CD4-positive, CD25-positive, alpha-beta regulatory T cell (primary cell): ENCODE data around the gene TMCC1. TPM values are rescaled to one million over a fixed set of nuclear protein-coding genes. Genes with fewer than 3 reads are reported as not detected.

Experiments used
- ATAC-seq, 2 donors: fragments of 150-1000 bp; cut with Tn5 transposase; one replicate each; pipeline ENCODE4 v1.10.0; 2021; ENCODE audit warnings: low read depth in 2 of 2, moderate number of reproducible peaks in 2 of 2, moderate library complexity in 1 of 2
- DNase-seq, 3 donors: peaks; one replicate each; pipeline versions ENCODE4 v3.0.0 to v3.0.0-alpha.2; 2012 to 2022; ENCODE audit warnings: mixed read lengths in 1 of 3
- H3K27ac ChIP-seq: one replicate; pipeline ENCODE4 v1.7.0; 2013; ENCODE audit warnings: mild to moderate bottlenecking, low read length; ENCODE audit not compliant: insufficient read depth, poor library complexity, severe bottlenecking
- H3K27me3 ChIP-seq: one replicate; pipeline ENCODE4 v1.7.0; 2013; ENCODE audit warnings: low read length; ENCODE audit not compliant: control insufficient read depth, insufficient read depth
- H3K36me3 ChIP-seq: one replicate; pipeline ENCODE4 v1.7.0; 2013; ENCODE audit warnings: mild to moderate bottlenecking, low read length, moderate library complexity; ENCODE audit not compliant: control insufficient read depth, insufficient read depth
- H3K4me1 ChIP-seq: 2 replicates; pipeline ENCODE4 v1.7.0; 2013; ENCODE audit warnings: mild to moderate bottlenecking, low read length; ENCODE audit not compliant: insufficient read depth, control insufficient read depth, poor library complexity, severe bottlenecking
- H3K4me3 ChIP-seq: one replicate; pipeline ENCODE4 v1.7.0; 2013; ENCODE audit warnings: low read depth, mild to moderate bottlenecking, low read length, moderate library complexity
- H3K9me3 ChIP-seq, 2 experiments: 1 replicate in 1 of 2; 2 replicates in 1 of 2; pipeline ENCODE4 v1.7.0; 2013; ENCODE audit warnings: low read length in 2 of 2, mild to moderate bottlenecking in 1 of 2, moderate library complexity in 1 of 2; ENCODE audit not compliant: control insufficient read depth in 2 of 2
- H3K27ac Mint-ChIP-seq, 3 donors: one replicate each; pipeline ENCODE4 v1.8.0; 2020 to 2022; ENCODE audit warnings: mild to moderate bottlenecking in 3 of 3, mixed read lengths in 3 of 3, moderate library complexity in 2 of 3
- H3K27me3 Mint-ChIP-seq: one replicate; pipeline ENCODE4 v1.8.0; 2022; ENCODE audit warnings: mild to moderate bottlenecking, mixed read lengths
- H3K36me3 Mint-ChIP-seq: one replicate; pipeline ENCODE4 v1.8.0; 2020; ENCODE audit warnings: mixed read lengths
- H3K4me1 Mint-ChIP-seq, 4 donors: one replicate each; pipeline ENCODE4 v1.8.0; 2020 to 2022; ENCODE audit warnings: mixed read lengths in 4 of 4, mild to moderate bottlenecking in 1 of 4
- H3K4me3 Mint-ChIP-seq, 4 donors: one replicate each; pipeline ENCODE4 v1.8.0; 2020 to 2022; ENCODE audit warnings: mild to moderate bottlenecking in 4 of 4, mixed read lengths in 4 of 4, moderate library complexity in 3 of 4
- H3K9me3 Mint-ChIP-seq, 7 donors: one replicate each; pipeline ENCODE4 v1.8.0; 2020 to 2022; ENCODE audit warnings: mixed read lengths in 7 of 7, mild to moderate bottlenecking in 3 of 7, moderate library complexity in 2 of 7
- polyA plus RNA-seq, 4 donors: library from polyadenylated mRNA; unstranded; fragments of 300-500 nt; fragmentation: Illumina TruSeq; gene quantifications; one replicate each; pipeline ENCODE4 v1.2.3, GENCODE V29; 2021
- total RNA-seq: library from RNA; stranded (reverse); gene quantifications from one replicate; pipeline ENCODE4 v1.2.3, GENCODE V29; 2022

Gene TMCC1
- total and polyA plus RNA-seq, 5 donors from 2014 or later, result 5.2 to 29.2 (median 6.2) TPM

GRCh38 chr3:129632977-129633376, 260.5 kb downstream of the TMCC1 start:
- Mint-ChIP-seq H3K27ac (no peak overlapping the region), H3K36me3 (no peaks in the 10 kb centered on the region), H3K4me3 (no peak overlapping the region), H3K27me3 (peaks cover 3% of the 10 kb centered on the region), H3K4me1 (peaks cover 0 to 4% (median 3%) of the 10 kb centered on the region in 4 donors), H3K9me3 (peaks cover 0 to 3% (median 0%) of the 10 kb centered on the region in 7 donors)
- H3K4me3 ChIP-seq, result no peak overlapping the region
- H3K36me3 ChIP-seq, result no peaks in the 10 kb centered on the region
- H3K27me3 ChIP-seq, result peaks cover 4% of the 10 kb centered on the region
- H3K4me1 ChIP-seq, result peaks cover 2% of the 10 kb centered on the region
- H3K9me3 ChIP-seq, result no peaks in the 10 kb centered on the region
- DNase-seq, result no peak
- no peak for ATAC-seq
- H3K27ac ChIP-seq, result no peak overlapping the region

- DNase-seq (no peak), ATAC-seq (no peak)
- H3K27ac Mint-ChIP-seq, result no peak overlapping the region
Observed at GRCh38 chr3:129632556-129632955, 261.0 kb downstream of the TMCC1 start.

GRCh38 chr3:129632056-129632455, 261.5 kb downstream of the TMCC1 start:
- Mint-ChIP-seq H3K36me3 (no peaks in the 10 kb centered on the region), H3K9me3 (peaks cover 0 to 3% (median 0%) of the 10 kb centered on the region in 7 donors), H3K4me1 (peaks cover 0 to 12% (median 6%) of the 10 kb centered on the region in 4 donors), H3K27me3 (peaks cover 4% of the 10 kb centered on the region), H3K27ac (no peak overlapping the region), H3K4me3 (no peak overlapping the region)
- DNase-seq (no peak), ATAC-seq (no peak)
- Histone ChIP-seq H3K27ac (no peak overlapping the region), H3K27me3 (peaks cover 4% of the 10 kb centered on the region), H3K4me1 (peaks cover 11% of the 10 kb centered on the region), H3K9me3 (no peaks in the 10 kb centered on the region), H3K4me3 (no peak overlapping the region), H3K36me3 (no peaks in the 10 kb centered on the region)

More at GRCh38 chr3:129632556-129632955, 261.0 kb downstream of the TMCC1 start:
- Mint-ChIP-seq H3K27me3 (peaks cover 4% of the 10 kb centered on the region), H3K4me1 (peaks cover 0 to 8% (median 5%) of the 10 kb centered on the region in 4 donors), H3K36me3 (no peaks in the 10 kb centered on the region), H3K9me3 (peaks cover 0 to 3% (median 0%) of the 10 kb centered on the region in 7 donors), H3K4me3 (no peak overlapping the region)
- Histone ChIP-seq H3K4me3 (no peak overlapping the region), H3K27me3 (peaks cover 4% of the 10 kb centered on the region), H3K4me1 (peaks cover 7% of the 10 kb centered on the region), H3K27ac (no peak overlapping the region), H3K9me3 (no peaks in the 10 kb centered on the region), H3K36me3 (no peaks in the 10 kb centered on the region)

GRCh38 chr3:129629011-129629410, 264.5 kb downstream of the TMCC1 start:
- Mint-ChIP-seq H3K4me3 (peak overlapping the region in 2 of 4 donors; percentile 21 to 69), H3K27ac (no peak overlapping the region), H3K27me3 (peaks cover 7% of the 10 kb centered on the region), H3K36me3 (no peaks in the 10 kb centered on the region), H3K9me3 (peaks cover 0 to 3% (median 0%) of the 10 kb centered on the region in 7 donors), H3K4me1 (peaks cover 0 to 18% (median 6%) of the 10 kb centered on the region in 4 donors)
- H3K27me3 ChIP-seq, result no peaks in the 10 kb centered on the region
- peaks cover 21% of the 10 kb centered on the region for H3K4me1 ChIP-seq
- no peak overlapping the region for H3K4me3 ChIP-seq
- H3K27ac ChIP-seq, result no peak overlapping the region
- no peak for ATAC-seq
- no peaks in the 10 kb centered on the region for H3K9me3 ChIP-seq
- H3K36me3 ChIP-seq, result no peaks in the 10 kb centered on the region
- DNase-seq, result no peak

- DNase-seq, result no peak
- peak overlapping the region; percentile 88 to 95 (median 90) for H3K4me3 Mint-ChIP-seq
- Histone ChIP-seq H3K4me1 (peaks cover 21% of the 10 kb centered on the region), H3K27me3 (no peaks in the 10 kb centered on the region), H3K36me3 (no peaks in the 10 kb centered on the region), H3K27ac (no peak overlapping the region), H3K9me3 (no peaks in the 10 kb centered on the region), H3K4me3 (peak overlapping the region; percentile 79)
- peak overlapping the region; percentile 80 to 95 (median 87) for H3K27ac Mint-ChIP-seq
- no peaks in the 10 kb centered on the region for H3K36me3 Mint-ChIP-seq
- peaks cover 0 to 18% (median 6%) of the 10 kb centered on the region in 4 donors for H3K4me1 Mint-ChIP-seq
- no peak for ATAC-seq
- H3K9me3 Mint-ChIP-seq, result peaks cover 0 to 3% (median 0%) of the 10 kb centered on the region in 7 donors
- H3K27me3 Mint-ChIP-seq, result peaks cover 7% of the 10 kb centered on the region
Observed at GRCh38 chr3:129628169-129628522, 265.4 kb downstream of the TMCC1 start.

GRCh38 chr3:129627350-129628168, 266.0 kb downstream of the TMCC1 start:
- peak; percentile 48 to 89 (median 73) for DNase-seq
- H3K27ac Mint-ChIP-seq, result peak overlapping the region; percentile 80 to 87 (median 80)
- Histone ChIP-seq H3K9me3 (no peaks in the 10 kb centered on the region), H3K27ac (peak overlapping the region; percentile 51), H3K36me3 (no peaks in the 10 kb centered on the region), H3K4me3 (peak overlapping the region; percentile 79), H3K4me1 (peaks cover 21% of the 10 kb centered on the region), H3K27me3 (no peaks in the 10 kb centered on the region)
- H3K27me3 Mint-ChIP-seq, result peaks cover 7% of the 10 kb centered on the region
- H3K4me1 Mint-ChIP-seq, result peaks cover 0 to 18% (median 6%) of the 10 kb centered on the region in 4 donors
- H3K4me3 Mint-ChIP-seq, result peak overlapping the region; percentile 88 to 95 (median 90)
- no peaks in the 10 kb centered on the region for H3K36me3 Mint-ChIP-seq
- H3K9me3 Mint-ChIP-seq, result peaks cover 0 to 3% (median 0%) of the 10 kb centered on the region in 7 donors
- ATAC-seq, result peak; percentile 74 to 77

GRCh38 chr3:129626744-129627349, 266.7 kb downstream of the TMCC1 start:
- H3K4me1 ChIP-seq, result peaks cover 21% of the 10 kb centered on the region
- H3K9me3 Mint-ChIP-seq, result peaks cover 0 to 3% (median 0%) of the 10 kb centered on the region in 7 donors

More at GRCh38 chr3:129626744-129627349, 266.7 kb downstream of the TMCC1 start:
- Mint-ChIP-seq H3K36me3 (no peaks in the 10 kb centered on the region), H3K4me1 (peaks cover 0 to 18% (median 6%) of the 10 kb centered on the region in 4 donors), H3K27me3 (peaks cover 7% of the 10 kb centered on the region), H3K27ac (peak overlapping the region in 2 of 3 donors; percentile 80 to 87), H3K4me3 (peak overlapping the region; percentile 88 to 95 (median 90))
- ATAC-seq (peak; percentile 64 to 73), DNase-seq (peak; percentile 32 to 77 (median 47))
- Histone ChIP-seq H3K36me3 (no peaks in the 10 kb centered on the region), H3K9me3 (no peaks in the 10 kb centered on the region), H3K27ac (peak overlapping the region; percentile 51), H3K27me3 (no peaks in the 10 kb centered on the region), H3K4me3 (peak overlapping the region; percentile 55)
